ENCODE data around the gene CHKB.

- TF ChIP-seq CTCF (IDR thresholded peaks at IDR 0.05), result no peak
- no peak for TF ChIP-seq POLR2A (IDR thresholded peaks at IDR 0.05)
- no peak for TF ChIP-seq POLR2AphosphoS5 (IDR thresholded peaks at IDR 0.05)
Observed at GRCh38 chr22:50571264-50572175, 11.1 kb downstream of the CHKB start.

Measured in prostate gland (tissue), 2 donors.